Myocyte (in vitro differentiated cells): ENCODE data around the gene OR2F1. TPM values are rescaled to one million over a fixed set of nuclear protein-coding genes. Genes with fewer than 3 reads are reported as not detected.

Source experiments
- DNase-seq: peaks from one replicate; pipeline ENCODE4 v3.0.0-alpha.2; 2012; ENCODE audit warnings: low read depth
- total RNA-seq: library from RNA; depleted of rRNA; stranded (reverse); fragments of >200 nt; gene quantifications from 2 replicates; pipeline ENCODE4 v1.2.3, GENCODE V29; 2014

The OR2F1 gene
- total RNA-seq, 1 donor from 2014 or later, result not detected

GRCh38 chr7:143953421-143953820, 1.2 kb upstream of the OR2F1 start:
- DNase-seq, result no peak

GRCh38 chr7:143954135-143954534, 509 bp upstream of the OR2F1 start:
- no peak for DNase-seq

GRCh38 chr7:143958781-143959180, 4.1 kb downstream of the OR2F1 start:
- DNase-seq, result peak; percentile 15

- no peak for DNase-seq
Measured at GRCh38 chr7:143960813-143961610, 6.4 kb downstream of the OR2F1 start.

GRCh38 chr7:143965280-143965679, 10.6 kb downstream of the OR2F1 start:
- DNase-seq, result no peak

- no peak for DNase-seq
Measured at GRCh38 chr7:143967398-143967797, 12.8 kb downstream of the OR2F1 start.

- no peak for DNase-seq
Measured at GRCh38 chr7:143973870-143974416, 19.3 kb downstream of the OR2F1 start.

GRCh38 chr7:143974459-143974858, 19.8 kb downstream of the OR2F1 start:
- no peak for DNase-seq

- no peak for DNase-seq
Measured at GRCh38 chr7:143975617-143976016, 21.0 kb downstream of the OR2F1 start.

GRCh38 chr7:143978585-143978984, 23.9 kb downstream of the OR2F1 start:
- DNase-seq, result no peak

- DNase-seq, result peak; percentile 60
Measured at GRCh38 chr7:143979359-143979758, 24.7 kb downstream of the OR2F1 start.

GRCh38 chr7:143979998-143980397, 25.4 kb downstream of the OR2F1 start:
- no peak for DNase-seq

- DNase-seq, result no peak
Measured at GRCh38 chr7:143980746-143981510, 26.3 kb downstream of the OR2F1 start.

GRCh38 chr7:143983960-143984359, 29.3 kb downstream of the OR2F1 start:
- no peak for DNase-seq

GRCh38 chr7:143987513-143987912, 32.9 kb downstream of the OR2F1 start:
- no peak for DNase-seq

GRCh38 chr7:143988976-143989745, 34.5 kb downstream of the OR2F1 start:
- DNase-seq, result peak; percentile 34

- DNase-seq, result peak; percentile 29
Measured at GRCh38 chr7:143992670-143993069, 38.0 kb downstream of the OR2F1 start.

GRCh38 chr7:143993924-143994323, 39.3 kb downstream of the OR2F1 start:
- DNase-seq, result no peak

- DNase-seq, result no peak
Measured at GRCh38 chr7:144000020-144000419, 45.4 kb downstream of the OR2F1 start, which contains the start of gene OR6B1. Gene OR6B1 (plus strand): TSS chr7:144000320. CDS start chr7:144003997, 3,677 bp downstream.

- no peak for DNase-seq
Measured at GRCh38 chr7:144001543-144001942, 46.9 kb downstream of the OR2F1 start.

- no peak for DNase-seq
Measured at GRCh38 chr7:144004703-144005102, 50.1 kb downstream of the OR2F1 start.
